Skin epidermis (tissue), 12 donors: ENCODE measurements around the gene NABP2.
"Not testable (repeated sequence)": the region's sequence is repeated elsewhere in the genome, so short reads cannot be mapped to it uniquely, and the experiment has no call there.

Experiments used
- H3K27ac ChIP-seq, 21 experiments: fragments of 200-600 bp; sonication (generic) in 11 of 21; one replicate each; pipeline ENCODE4 v1.5.0; 2020; ENCODE audit warnings: mild to moderate bottlenecking in 3 of 21, inconsistent platforms in 2 of 21, moderate library complexity in 2 of 21
- H3K4me3 ChIP-seq, 7 experiments: fragments of 200-600 bp; sonication (generic) in 2 of 7; one replicate each; pipeline ENCODE4 v1.5.0; 2020; ENCODE audit warnings: inconsistent platforms in 2 of 7, mild to moderate bottlenecking in 2 of 7, moderate library complexity in 1 of 7

The NABP2 gene

GRCh38 chr12:56224102-56224701, at the start of gene NABP2:
Gene NABP2, plus strand, starts transcription at chr12:56224342. Its CDS starts 515 bp downstream, at chr12:56224857.
- peak within 1 kb of the TSS; percentile 43 to 64 (median 55) for H3K4me3 ChIP-seq
- H3K27ac ChIP-seq, result peak within 1 kb of the TSS in 19 of 21 experiments; percentile 6 to 98 (median 90)

- Histone ChIP-seq H3K4me3 (no peak overlapping the region), H3K27ac (no peak overlapping the region)
Measured at GRCh38 chr12:56178347-56178746, 45.8 kb upstream of the NABP2 start.

DNA sequence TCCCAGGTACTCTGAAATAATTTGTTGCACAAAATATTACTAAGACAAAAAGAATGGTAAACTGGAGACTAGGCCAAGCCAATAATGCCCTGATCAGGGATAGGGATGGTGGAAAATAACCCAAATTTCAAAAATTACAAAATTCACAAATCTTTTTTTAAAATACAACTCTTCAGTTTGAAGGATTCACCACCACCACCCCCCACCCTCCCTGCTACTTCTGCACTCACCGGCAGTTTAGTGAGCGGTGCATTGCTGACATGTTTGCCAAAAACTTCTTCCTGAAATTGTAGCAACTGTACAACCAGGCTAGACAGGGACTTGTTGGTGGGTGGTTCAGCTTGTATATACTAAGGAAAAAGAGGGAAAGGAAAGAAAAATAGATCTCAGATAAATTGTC, 37.2 kb upstream of the NABP2 start:
- H3K27ac ChIP-seq, result peak overlapping the region in 1 of 21 experiments; percentile 18
- no peak overlapping the region for H3K4me3 ChIP-seq

- Histone ChIP-seq H3K4me3 (peak overlapping the region; percentile 74 to 95 (median 85)), H3K27ac (peak overlapping the region in 20 of 21 experiments; percentile 84 to 98 (median 93))
Measured at GRCh38 chr12:56188131-56188777, 35.9 kb upstream of the NABP2 start.

DNA sequence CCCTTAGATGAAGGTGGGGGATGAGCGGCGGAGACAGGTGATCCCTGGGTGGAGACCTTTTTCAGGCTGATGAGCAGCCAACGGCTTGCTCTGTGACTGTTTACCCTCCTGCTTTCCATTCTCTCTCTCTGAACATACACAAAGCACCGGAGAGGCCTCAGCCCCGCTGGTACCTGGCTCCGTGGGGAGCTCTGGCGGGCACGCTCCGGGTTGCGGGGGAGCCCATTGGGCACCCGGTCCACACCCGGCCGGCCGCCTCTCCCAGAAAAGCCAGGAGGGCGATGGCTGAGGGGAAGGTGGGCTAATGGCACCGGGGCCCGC, 35.4 kb upstream of the NABP2 start:
- Histone ChIP-seq H3K27ac (peak overlapping the region; percentile 84 to 98 (median 93)), H3K4me3 (peak overlapping the region; percentile 74 to 95 (median 85))

DNA sequence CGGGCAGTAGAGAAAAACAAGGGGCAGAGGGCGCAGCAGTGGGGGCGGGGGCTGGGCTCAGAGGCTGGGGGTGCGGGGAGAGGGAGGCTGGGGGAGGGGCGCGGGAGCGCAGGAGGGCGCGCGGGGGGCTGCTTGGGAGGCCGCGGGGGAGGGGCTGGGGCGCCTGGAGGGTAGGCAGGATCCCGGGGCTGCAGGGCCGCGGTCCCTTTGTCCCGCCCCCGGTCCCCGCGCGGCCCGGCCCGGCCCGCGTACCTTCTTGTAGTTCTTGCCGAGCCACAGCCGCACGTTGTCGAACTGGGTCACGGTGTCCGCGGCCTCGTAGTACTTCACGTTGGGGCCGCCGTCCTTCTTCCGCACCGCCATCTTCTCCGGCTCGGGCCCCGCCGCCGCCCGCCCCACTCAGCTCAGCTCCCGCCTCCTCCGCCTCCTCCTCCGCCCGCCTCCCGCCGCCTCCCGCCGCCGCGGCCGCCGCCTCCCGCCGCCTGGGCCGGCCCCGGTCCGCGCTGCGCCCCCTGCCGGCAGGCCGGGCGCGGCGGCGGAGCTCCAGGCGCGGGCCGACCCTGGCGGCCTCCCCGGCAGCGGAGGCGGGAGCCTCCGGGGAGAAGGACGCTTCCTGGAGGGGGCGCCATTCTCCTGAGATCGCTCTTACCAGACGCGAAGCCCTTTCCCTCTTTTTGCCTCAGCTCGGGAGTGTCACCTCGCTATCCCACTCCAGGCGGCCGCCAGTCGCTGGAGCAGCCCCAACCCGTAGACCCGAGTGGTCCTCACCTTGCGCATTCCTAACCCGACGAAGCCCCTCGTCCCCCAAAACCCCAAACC, 34.8 kb upstream of the NABP2 start, which contains the start of gene SMARCC2:
Gene SMARCC2, minus strand, starts transcription at position 385 of the 819 bp plus-strand sequence. Its CDS starts 22 bp downstream, at position 363.
- Histone ChIP-seq H3K4me3 (peak within 1 kb of the TSS; percentile 74 to 95 (median 85)), H3K27ac (peak within 1 kb of the TSS; percentile 84 to 98 (median 93))

- Histone ChIP-seq H3K27ac (peak overlapping the region; percentile 37 to 98 (median 91)), H3K4me3 (peak overlapping the region; percentile 47 to 95 (median 85))
Measured at GRCh38 chr12:56189918-56190694, 34.0 kb upstream of the NABP2 start.

- peak overlapping the region; percentile 47 to 95 (median 85) for H3K4me3 ChIP-seq
- H3K27ac ChIP-seq, result peak overlapping the region in 20 of 21 experiments; percentile 66 to 98 (median 91)
Measured at GRCh38 chr12:56190695-56191155, 33.4 kb upstream of the NABP2 start.

GRCh38 chr12:56192582-56192981, 31.6 kb upstream of the NABP2 start:
- Histone ChIP-seq H3K4me3 (no peak overlapping the region), H3K27ac (no peak overlapping the region)

- H3K4me3 ChIP-seq, result no peak overlapping the region
- H3K27ac ChIP-seq, result no peak overlapping the region
Measured at GRCh38 chr12:56193025-56193578, 31.0 kb upstream of the NABP2 start.

DNA sequence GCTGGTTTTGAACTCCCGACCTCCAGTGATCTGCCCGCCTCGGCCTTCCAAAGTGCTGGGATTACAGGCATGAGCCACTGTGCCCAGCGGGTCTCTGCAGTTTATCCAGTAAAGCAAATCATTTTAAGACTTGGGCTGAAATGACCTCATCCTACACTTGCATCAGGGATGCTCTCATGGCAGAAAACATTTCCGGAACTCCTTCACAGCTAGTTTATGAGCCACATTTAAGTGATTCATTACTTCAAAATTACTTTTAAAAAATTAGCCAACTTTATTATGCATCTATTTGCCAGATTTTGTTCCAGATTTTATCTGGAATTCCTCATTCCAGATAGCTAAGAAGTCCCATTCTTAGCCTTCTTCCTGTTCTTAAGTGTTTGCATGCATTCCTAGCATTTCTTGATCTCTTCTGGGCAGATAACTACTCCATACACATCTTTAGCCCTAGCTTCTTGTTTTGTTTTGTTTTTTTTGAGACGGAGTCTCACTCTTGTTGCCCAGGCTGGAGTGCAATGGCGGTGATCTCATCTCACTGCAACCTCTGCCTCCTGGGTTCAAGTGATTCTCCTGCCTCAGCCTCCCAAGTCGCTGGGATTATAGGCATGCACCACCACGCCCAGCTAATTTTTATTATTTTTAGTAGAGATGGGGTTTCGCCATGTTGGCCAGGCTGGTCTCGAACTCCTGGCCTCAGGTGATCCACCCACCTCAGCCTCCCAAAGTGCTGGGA, 27.2 kb upstream of the NABP2 start:
- H3K4me3 ChIP-seq, H3K27ac ChIP-seq: not testable (repeated sequence)

DNA sequence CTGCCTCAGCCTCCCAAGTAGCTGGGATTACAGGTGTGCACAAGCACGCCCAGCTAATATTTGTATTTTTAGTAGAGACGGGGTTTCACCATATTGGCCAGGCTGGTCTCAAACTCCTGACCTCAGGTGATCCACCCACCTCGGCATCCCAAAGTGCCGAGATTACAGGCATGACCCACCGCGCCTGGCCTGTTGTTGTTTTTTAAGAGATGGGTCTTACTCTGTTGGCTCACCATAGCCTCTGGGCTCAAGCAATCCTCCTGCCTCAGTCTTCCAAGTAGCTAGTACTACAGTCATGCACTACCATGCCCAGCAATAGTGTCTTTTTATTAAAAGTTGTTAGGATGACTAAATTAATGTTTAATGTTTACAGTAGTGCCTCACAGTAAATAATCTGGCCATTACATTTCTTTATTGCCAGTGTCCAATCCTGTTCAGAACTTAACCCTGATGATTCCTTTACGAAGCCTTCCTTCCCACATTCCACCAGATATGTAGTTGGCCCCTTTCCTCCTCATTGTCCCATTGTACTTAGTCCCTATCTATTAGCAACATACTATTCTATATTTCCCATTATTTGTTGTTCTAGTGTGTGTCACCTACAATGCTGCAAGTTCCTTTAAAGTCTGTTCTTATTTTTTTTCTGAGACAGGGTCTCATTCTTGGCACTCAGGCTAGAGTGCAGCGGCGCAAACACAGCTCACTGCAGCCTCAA, 26.1 kb upstream of the NABP2 start:
- no peak overlapping the region for H3K4me3 ChIP-seq
- H3K27ac ChIP-seq, result no peak overlapping the region

DNA sequence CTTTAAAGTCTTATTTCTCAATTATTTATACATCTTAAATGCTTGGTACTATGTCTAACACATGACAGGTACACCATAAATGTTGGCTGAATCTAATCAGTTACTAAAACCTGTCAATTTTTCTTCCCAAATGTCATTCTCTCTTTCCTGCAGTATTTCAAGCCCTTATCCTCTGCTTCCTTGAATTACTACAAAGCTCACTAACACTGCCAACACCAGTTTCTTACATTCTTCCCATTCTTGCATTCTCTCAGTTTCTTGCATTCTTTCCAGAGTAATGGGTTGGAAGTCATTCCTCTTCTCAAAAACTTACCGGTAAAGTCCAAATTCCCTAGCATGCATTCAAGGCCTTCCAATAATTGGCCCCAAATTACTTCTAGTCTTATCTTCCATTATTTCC, 25.3 kb upstream of the NABP2 start:
- no peak overlapping the region for H3K4me3 ChIP-seq
- no peak overlapping the region for H3K27ac ChIP-seq

DNA sequence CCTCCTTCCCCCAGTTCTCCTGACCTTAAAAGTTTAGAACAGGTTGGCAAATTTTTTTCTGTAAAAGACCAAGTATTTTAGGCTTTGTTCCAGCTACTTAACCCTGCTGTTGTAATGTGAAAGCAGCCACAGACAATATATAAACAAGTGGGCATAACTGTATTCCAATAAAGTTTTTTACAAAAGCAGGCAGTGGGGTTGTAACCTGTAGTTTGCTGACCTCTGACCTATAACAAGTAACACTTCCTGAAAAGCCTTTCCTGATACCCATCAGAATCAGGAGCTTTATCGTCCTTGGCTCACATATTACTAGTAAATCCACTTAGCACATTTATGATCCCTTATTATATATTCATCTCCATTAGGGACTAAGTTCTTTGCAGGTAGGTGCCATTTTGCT, 21.8 kb upstream of the NABP2 start:
- Histone ChIP-seq H3K27ac (no peak overlapping the region), H3K4me3 (no peak overlapping the region)

GRCh38 chr12:56202838-56203237, 21.3 kb upstream of the NABP2 start:
- Histone ChIP-seq H3K27ac (no peak overlapping the region), H3K4me3 (no peak overlapping the region)

DNA sequence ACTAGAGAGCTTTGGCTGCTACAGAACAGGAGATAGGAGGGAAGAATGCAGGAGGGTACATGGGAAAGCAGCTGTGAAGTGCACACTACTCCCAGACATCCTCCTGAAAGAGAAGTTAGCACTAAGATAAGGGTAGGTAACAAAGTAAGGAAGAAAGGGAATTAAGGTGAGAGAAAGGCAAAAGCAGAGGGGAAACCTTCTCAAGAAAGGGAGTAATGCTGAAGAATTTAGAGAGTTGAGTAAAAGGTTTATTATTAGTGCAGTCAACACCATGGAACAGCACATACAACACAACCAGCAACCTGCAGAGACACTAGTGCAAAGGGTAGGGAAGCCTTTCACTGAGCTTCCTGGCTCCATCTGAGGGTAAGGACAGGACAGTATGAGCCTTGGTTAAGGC, 19.9 kb upstream of the NABP2 start:
- H3K4me3 ChIP-seq, result no peak overlapping the region
- no peak overlapping the region for H3K27ac ChIP-seq

GRCh38 chr12:56205445-56205844, 18.7 kb upstream of the NABP2 start:
- Histone ChIP-seq H3K4me3 (no peak overlapping the region), H3K27ac (peak overlapping the region in 1 of 21 experiments; percentile 21)
